ENCODE data around the gene TMEM18.

Gene TMEM18

GRCh38 chr2:620471-621302 lies 56.5 kb downstream of the TMEM18 start:
- H3K27me3 ChIP-seq (ENCODE audit: control insufficient read depth, insufficient read depth, low read length): no peaks in the 10 kb centered on the region
- no peak overlapping the region for H3K4me3 ChIP-seq (ENCODE audit: low read length)
- H3K4me2 ChIP-seq (ENCODE audit: low read length): no peak overlapping the region
- no peak overlapping the region for H3K9ac ChIP-seq (ENCODE audit: low read depth, low read length)
- H3K4me1 ChIP-seq (ENCODE audit: control insufficient read depth, insufficient read depth, low read length): no peaks in the 10 kb centered on the region
- H3K9me3 ChIP-seq (replicated peaks; ENCODE audit: low read length): no peaks in the 10 kb centered on the region
- no peaks in the 10 kb centered on the region for H3K36me3 ChIP-seq (ENCODE audit: insufficient read depth, low read length)

GRCh38 chr2:620004-620403 lies 57.2 kb downstream of the TMEM18 start:
- Histone ChIP-seq H3K4me1 (ENCODE audit: control insufficient read depth, insufficient read depth, low read length) (no peaks in the 10 kb centered on the region), H3K4me3 (ENCODE audit: low read length) (no peak overlapping the region), H3K4me2 (ENCODE audit: low read length) (no peak overlapping the region), H3K9ac (ENCODE audit: low read depth, low read length) (no peak overlapping the region), H3K36me3 (ENCODE audit: insufficient read depth, low read length) (no peaks in the 10 kb centered on the region), H3K9me3 (replicated peaks; ENCODE audit: low read length) (no peaks in the 10 kb centered on the region), H3K27me3 (ENCODE audit: control insufficient read depth, insufficient read depth, low read length) (no peaks in the 10 kb centered on the region)

- Histone ChIP-seq H3K27me3 (ENCODE audit: control insufficient read depth, insufficient read depth, low read length) (no peaks in the 10 kb centered on the region), H3K4me2 (ENCODE audit: low read length) (no peak overlapping the region), H3K9me3 (replicated peaks; ENCODE audit: low read length) (peaks cover 3% of the 10 kb centered on the region), H3K4me3 (ENCODE audit: low read length) (no peak overlapping the region), H3K36me3 (ENCODE audit: insufficient read depth, low read length) (no peaks in the 10 kb centered on the region), H3K9ac (ENCODE audit: low read depth, low read length) (no peak overlapping the region), H3K4me1 (ENCODE audit: control insufficient read depth, insufficient read depth, low read length) (no peaks in the 10 kb centered on the region)
These were observed 58.7 kb downstream of the TMEM18 start for GRCh38 chr2:618422-618990.

GRCh38 chr2:618005-618404 lies 59.2 kb downstream of the TMEM18 start:
- Histone ChIP-seq H3K27me3 (ENCODE audit: control insufficient read depth, insufficient read depth, low read length) (no peaks in the 10 kb centered on the region), H3K4me1 (ENCODE audit: control insufficient read depth, insufficient read depth, low read length) (no peaks in the 10 kb centered on the region), H3K4me3 (ENCODE audit: low read length) (no peak overlapping the region), H3K36me3 (ENCODE audit: insufficient read depth, low read length) (no peaks in the 10 kb centered on the region), H3K4me2 (ENCODE audit: low read length) (no peak overlapping the region), H3K9me3 (replicated peaks; ENCODE audit: low read length) (peaks cover 3% of the 10 kb centered on the region), H3K9ac (ENCODE audit: low read depth, low read length) (no peak overlapping the region)

Data from skeletal muscle satellite cell (primary cell).